HL-60 (cell line): ENCODE data around the gene CIROP.

Experiments used
- CTCF ChIP-seq: IDR thresholded peaks from one replicate; pipeline ENCODE4 v1.5.1; 2011; ENCODE audit warnings: low read length, control low read depth, inconsistent platforms; ENCODE audit not compliant: insufficient read depth
- POLR2AphosphoS5 ChIP-seq: IDR thresholded peaks from 2 replicates; pipeline ENCODE4 v1.6.1; 2012; ENCODE audit warnings: low read depth
- TF ChIP-seq, protein P1 (sequence below): IDR thresholded peaks from 2 replicates; pipeline ENCODE4 v1.6.1; 2012; ENCODE audit warnings: low read depth; ENCODE audit not compliant: insufficient replicate concordance

GRCh38 chr14:23103581-23103980 lies 1.2 kb downstream of the CIROP start:
- TF ChIP-seq CTCF = no peak
- TF ChIP-seq POLR2AphosphoS5 = no peak
- TF ChIP-seq, protein P1, sequence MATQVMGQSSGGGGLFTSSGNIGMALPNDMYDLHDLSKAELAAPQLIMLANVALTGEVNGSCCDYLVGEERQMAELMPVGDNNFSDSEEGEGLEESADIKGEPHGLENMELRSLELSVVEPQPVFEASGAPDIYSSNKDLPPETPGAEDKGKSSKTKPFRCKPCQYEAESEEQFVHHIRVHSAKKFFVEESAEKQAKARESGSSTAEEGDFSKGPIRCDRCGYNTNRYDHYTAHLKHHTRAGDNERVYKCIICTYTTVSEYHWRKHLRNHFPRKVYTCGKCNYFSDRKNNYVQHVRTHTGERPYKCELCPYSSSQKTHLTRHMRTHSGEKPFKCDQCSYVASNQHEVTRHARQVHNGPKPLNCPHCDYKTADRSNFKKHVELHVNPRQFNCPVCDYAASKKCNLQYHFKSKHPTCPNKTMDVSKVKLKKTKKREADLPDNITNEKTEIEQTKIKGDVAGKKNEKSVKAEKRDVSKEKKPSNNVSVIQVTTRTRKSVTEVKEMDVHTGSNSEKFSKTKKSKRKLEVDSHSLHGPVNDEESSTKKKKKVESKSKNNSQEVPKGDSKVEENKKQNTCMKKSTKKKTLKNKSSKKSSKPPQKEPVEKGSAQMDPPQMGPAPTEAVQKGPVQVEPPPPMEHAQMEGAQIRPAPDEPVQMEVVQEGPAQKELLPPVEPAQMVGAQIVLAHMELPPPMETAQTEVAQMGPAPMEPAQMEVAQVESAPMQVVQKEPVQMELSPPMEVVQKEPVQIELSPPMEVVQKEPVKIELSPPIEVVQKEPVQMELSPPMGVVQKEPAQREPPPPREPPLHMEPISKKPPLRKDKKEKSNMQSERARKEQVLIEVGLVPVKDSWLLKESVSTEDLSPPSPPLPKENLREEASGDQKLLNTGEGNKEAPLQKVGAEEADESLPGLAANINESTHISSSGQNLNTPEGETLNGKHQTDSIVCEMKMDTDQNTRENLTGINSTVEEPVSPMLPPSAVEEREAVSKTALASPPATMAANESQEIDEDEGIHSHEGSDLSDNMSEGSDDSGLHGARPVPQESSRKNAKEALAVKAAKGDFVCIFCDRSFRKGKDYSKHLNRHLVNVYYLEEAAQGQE = no peak
